ENCODE data around the gene BTNL3.
"Not testable (repeated sequence)": the region's sequence is repeated elsewhere in the genome, so short reads cannot be mapped to it uniquely, and the experiment has no call there.

The BTNL3 gene

GRCh38 chr5:181045857-181046256 lies 57.2 kb downstream of the BTNL3 start:
- DNase-seq (ENCODE audit: low read depth in 1 of 2, low spot score in 1 of 2): not testable (repeated sequence)

- DNase-seq (ENCODE audit: low read depth in 1 of 2, low spot score in 1 of 2): no peak
These were observed 58.6 kb downstream of the BTNL3 start for GRCh38 chr5:181047288-181047687.

GRCh38 chr5:181047921-181048320 lies 59.3 kb downstream of the BTNL3 start:
- DNase-seq (ENCODE audit: low read depth in 1 of 2, low spot score in 1 of 2): no peak

GRCh38 chr5:181050016-181050415 lies 61.4 kb downstream of the BTNL3 start:
- DNase-seq (ENCODE audit: low read depth in 1 of 2, low spot score in 1 of 2): no peak

GRCh38 chr5:181051841-181052671 lies 63.4 kb downstream of the BTNL3 start:
- no peak for DNase-seq (ENCODE audit: low read depth in 1 of 2, low spot score in 1 of 2)

GRCh38 chr5:181052672-181053487 lies 64.2 kb downstream of the BTNL3 start:
- no peak for DNase-seq (ENCODE audit: low read depth in 1 of 2, low spot score in 1 of 2)

GRCh38 chr5:181053488-181054121 lies 65.0 kb downstream of the BTNL3 start:
- DNase-seq (ENCODE audit: low read depth in 1 of 2, low spot score in 1 of 2): no peak

- DNase-seq (ENCODE audit: low read depth in 1 of 2, low spot score in 1 of 2): no peak
These were observed 65.5 kb downstream of the BTNL3 start for GRCh38 chr5:181054138-181054537.

GRCh38 chr5:181054871-181055459 lies 66.3 kb downstream of the BTNL3 start:
- no peak for DNase-seq (ENCODE audit: low read depth in 1 of 2, low spot score in 1 of 2)

Data from stimulated activated CD4-positive, alpha-beta T cell treated with anti-CD3 and anti-CD28 coated beads, Interleukin-15, amount 100 ng/mL, for 1 hour (primary cell).